MM.1S (cell line): ENCODE measurements around the gene IFNA17.

Experiments used
- CTCF ChIP-seq: fragments of 300-600 bp; sonication (generic); IDR thresholded peaks from 2 replicates; pipeline ENCODE4 v1.5.1; 2016; ENCODE audit warnings: antibody characterized with exemption, low read length, mixed read lengths
- EZH2phosphoT487 ChIP-seq: fragments of 300-600 bp; sonication (generic); IDR thresholded peaks from 2 replicates; pipeline ENCODE4 v1.6.1; 2018; ENCODE audit warnings: antibody characterized with exemption, low read length

GRCh38 chr9:21251638-21252037 lies 23.6 kb upstream of the IFNA17 start:
- TF ChIP-seq CTCF (no peak), EZH2phosphoT487 (no peak)
